ENCODE measurements around the gene GCSAML.

Gene GCSAML

GRCh38 chr1:247578946-247579460, 30.1 kb downstream of the GCSAML start:
- Histone ChIP-seq H3K4me1 (ENCODE audit: control insufficient read depth, insufficient read depth, low read length) (no peaks in the 10 kb centered on the region), H3K9ac (ENCODE audit: low read length) (no peak overlapping the region), H3K27ac (ENCODE audit: low read depth, low read length) (no peak overlapping the region), H3K36me3 (ENCODE audit: control insufficient read depth, insufficient read depth, low read length) (no peaks in the 10 kb centered on the region), H3K27me3 (ENCODE audit: control insufficient read depth, insufficient read depth, low read length) (no peaks in the 10 kb centered on the region), H3K4me3 (ENCODE audit: low read length) (no peak overlapping the region)

DNA sequence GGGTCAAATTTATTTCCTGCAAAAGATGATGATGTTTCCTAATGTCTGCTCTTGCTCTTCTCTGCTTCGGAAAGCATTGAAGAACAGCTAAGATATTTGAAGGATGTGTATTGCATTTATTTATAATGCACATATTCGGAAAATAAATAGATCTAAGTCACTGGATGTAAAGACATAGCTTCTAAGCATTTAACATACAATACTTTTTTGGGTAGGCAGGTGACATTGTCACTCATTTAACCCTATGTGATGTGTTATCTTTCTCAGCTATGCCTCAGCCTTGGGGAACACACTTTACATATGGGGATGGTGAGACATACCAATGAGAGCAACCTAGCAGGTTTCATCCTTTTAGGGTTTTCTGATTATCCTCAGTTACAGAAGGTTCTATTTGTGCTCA, 39.1 kb downstream of the GCSAML start, which contains the start of gene OR2G2:
Gene OR2G2 (plus strand): TSS at position 301 of the 400 bp plus-strand sequence. CDS start 0 bp downstream, at position 301.
- Histone ChIP-seq H3K9ac (ENCODE audit: low read length) (no peak within 1 kb of the TSS), H3K27ac (ENCODE audit: low read depth, low read length) (no peak within 1 kb of the TSS), H3K27me3 (ENCODE audit: control insufficient read depth, insufficient read depth, low read length) (no peaks in the 10 kb centered on the region), H3K4me3 (ENCODE audit: low read length) (no peak within 1 kb of the TSS), H3K4me1 (ENCODE audit: control insufficient read depth, insufficient read depth, low read length) (no peaks in the 10 kb centered on the region), H3K36me3 (ENCODE audit: control insufficient read depth, insufficient read depth, low read length) (no peaks in the 10 kb centered on the region)

GRCh38 chr1:247605286-247605685, 56.4 kb downstream of the GCSAML start, which contains the start of gene OR2G3:
Gene OR2G3, plus strand, starts transcription at chr1:247605586. Its CDS starts 0 bp downstream, at chr1:247605586.
- no peaks in the 10 kb centered on the region for H3K27me3 ChIP-seq (ENCODE audit: control insufficient read depth, insufficient read depth, low read length)
- no peaks in the 10 kb centered on the region for H3K36me3 ChIP-seq (ENCODE audit: control insufficient read depth, insufficient read depth, low read length)
- H3K9ac ChIP-seq (ENCODE audit: low read length), result no peak within 1 kb of the TSS
- H3K4me1 ChIP-seq (ENCODE audit: control insufficient read depth, insufficient read depth, low read length), result no peaks in the 10 kb centered on the region
- H3K27ac ChIP-seq (ENCODE audit: low read depth, low read length), result no peak within 1 kb of the TSS
- no peak within 1 kb of the TSS for H3K4me3 ChIP-seq (ENCODE audit: low read length)

DNA sequence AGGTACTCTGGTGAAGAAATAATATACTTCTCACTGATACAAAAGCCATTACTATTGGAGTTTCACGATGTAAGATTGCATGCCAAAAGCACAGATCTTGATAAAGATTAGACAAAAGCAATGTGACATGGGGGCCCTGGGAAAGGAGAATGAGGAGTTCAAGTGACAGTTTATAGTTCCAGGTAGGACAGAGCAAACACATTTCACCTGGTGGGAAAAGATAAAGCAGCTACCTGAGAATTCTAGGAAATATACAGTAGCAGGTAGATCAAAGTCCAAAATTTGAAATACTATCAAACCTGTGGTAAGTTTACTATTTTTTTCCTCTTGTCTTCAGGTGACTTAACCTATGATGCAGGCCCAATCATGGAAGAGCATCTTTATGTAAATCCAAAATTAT, 64.5 kb downstream of the GCSAML start:
- Histone ChIP-seq H3K36me3 (ENCODE audit: control insufficient read depth, insufficient read depth, low read length) (no peaks in the 10 kb centered on the region), H3K27ac (ENCODE audit: low read depth, low read length) (no peak overlapping the region), H3K9ac (ENCODE audit: low read length) (no peak overlapping the region), H3K27me3 (ENCODE audit: control insufficient read depth, insufficient read depth, low read length) (no peaks in the 10 kb centered on the region), H3K4me1 (ENCODE audit: control insufficient read depth, insufficient read depth, low read length) (no peaks in the 10 kb centered on the region), H3K4me3 (ENCODE audit: low read length) (no peak overlapping the region)

GRCh38 chr1:247614625-247615024, 65.7 kb downstream of the GCSAML start:
- Histone ChIP-seq H3K27ac (ENCODE audit: low read depth, low read length) (no peak overlapping the region), H3K36me3 (ENCODE audit: control insufficient read depth, insufficient read depth, low read length) (no peaks in the 10 kb centered on the region), H3K4me1 (ENCODE audit: control insufficient read depth, insufficient read depth, low read length) (no peaks in the 10 kb centered on the region), H3K4me3 (ENCODE audit: low read length) (no peak overlapping the region), H3K27me3 (ENCODE audit: control insufficient read depth, insufficient read depth, low read length) (no peaks in the 10 kb centered on the region), H3K9ac (ENCODE audit: low read length) (no peak overlapping the region)

Data from rectal smooth muscle tissue (tissue), 1 donor.